ENCODE measurements around the gene IL9R.

DNA sequence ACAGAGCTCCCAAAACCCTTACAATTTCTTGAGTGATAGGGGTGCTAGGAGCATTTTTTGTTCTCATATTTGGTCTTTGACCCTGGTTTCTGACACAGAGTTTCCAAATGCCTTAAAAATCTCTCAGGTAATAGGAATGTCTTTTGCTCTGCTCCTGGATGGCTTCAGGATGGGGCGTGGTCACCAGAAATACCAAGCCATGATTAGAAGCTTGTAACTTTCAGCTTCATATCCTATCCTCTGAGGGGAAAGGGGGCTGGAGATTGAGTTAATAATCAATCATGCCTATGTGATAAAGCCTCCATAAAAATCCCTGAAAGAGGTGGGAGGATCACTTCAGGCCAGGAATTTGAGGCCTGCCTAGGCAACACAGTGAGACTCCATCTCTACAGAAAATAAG, 34.6 kb upstream of the IL9R start:
- TF ChIP-seq, protein P1, sequence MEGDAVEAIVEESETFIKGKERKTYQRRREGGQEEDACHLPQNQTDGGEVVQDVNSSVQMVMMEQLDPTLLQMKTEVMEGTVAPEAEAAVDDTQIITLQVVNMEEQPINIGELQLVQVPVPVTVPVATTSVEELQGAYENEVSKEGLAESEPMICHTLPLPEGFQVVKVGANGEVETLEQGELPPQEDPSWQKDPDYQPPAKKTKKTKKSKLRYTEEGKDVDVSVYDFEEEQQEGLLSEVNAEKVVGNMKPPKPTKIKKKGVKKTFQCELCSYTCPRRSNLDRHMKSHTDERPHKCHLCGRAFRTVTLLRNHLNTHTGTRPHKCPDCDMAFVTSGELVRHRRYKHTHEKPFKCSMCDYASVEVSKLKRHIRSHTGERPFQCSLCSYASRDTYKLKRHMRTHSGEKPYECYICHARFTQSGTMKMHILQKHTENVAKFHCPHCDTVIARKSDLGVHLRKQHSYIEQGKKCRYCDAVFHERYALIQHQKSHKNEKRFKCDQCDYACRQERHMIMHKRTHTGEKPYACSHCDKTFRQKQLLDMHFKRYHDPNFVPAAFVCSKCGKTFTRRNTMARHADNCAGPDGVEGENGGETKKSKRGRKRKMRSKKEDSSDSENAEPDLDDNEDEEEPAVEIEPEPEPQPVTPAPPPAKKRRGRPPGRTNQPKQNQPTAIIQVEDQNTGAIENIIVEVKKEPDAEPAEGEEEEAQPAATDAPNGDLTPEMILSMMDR (conservative IDR thresholded peaks at IDR 0.05; ENCODE audit: low read depth, low read length), result no peak
- TF ChIP-seq EZH2 (IDR thresholded peaks at IDR 0.05; ENCODE audit: low read length, unreplicated experiment) (no peak), EZH2phosphoT487 (IDR thresholded peaks at IDR 0.05; ENCODE audit: borderline replicate concordance, low read length) (no peak)

Measured in PC-3 (cell line).